Mesendoderm (in vitro differentiated cells): ENCODE results near the gene NUDT10.
A peak's percentile ranks its signal among the peaks of the same experiment; 100 is the strongest.

Experiments
- DNase-seq: peaks from one replicate; pipeline ENCODE4 v3.0.0; 2013
- H2AK5ac ChIP-seq: 2 replicates; pipeline ENCODE4 v1.6.1; 2013; ENCODE audit warnings: low read length, inconsistent platforms
- H2BK120ac ChIP-seq: 2 replicates; pipeline ENCODE4 v1.6.1; 2013; ENCODE audit warnings: low read depth, mild to moderate bottlenecking, low read length, moderate library complexity, mixed read lengths
- H2BK15ac ChIP-seq: replicated peaks from 2 replicates; pipeline ENCODE4 v1.6.1; 2013; ENCODE audit warnings: low read depth, mild to moderate bottlenecking, moderate library complexity
- H2BK5ac ChIP-seq: 2 replicates; pipeline ENCODE4 v1.6.1; 2013; ENCODE audit warnings: low read length, inconsistent platforms
- H3K18ac ChIP-seq: 2 replicates; pipeline ENCODE4 v1.6.1; 2013; ENCODE audit warnings: mild to moderate bottlenecking, low read length, mixed read lengths
- H3K23ac ChIP-seq: one replicate; pipeline ENCODE4 v1.6.1; 2013; ENCODE audit warnings: low read length
- H3K27ac ChIP-seq: 2 replicates; pipeline ENCODE4 v1.5.1; 2013; ENCODE audit warnings: low read depth, mild to moderate bottlenecking, inconsistent platforms, low read length, moderate library complexity
- H3K27me3 ChIP-seq: 2 replicates; pipeline ENCODE4 v1.6.1; 2013; ENCODE audit warnings: low read length, control low read depth, mild to moderate bottlenecking, inconsistent platforms; ENCODE audit not compliant: insufficient read depth, poor library complexity
- H3K36me3 ChIP-seq: 2 replicates; pipeline ENCODE4 v1.6.1; 2013; ENCODE audit warnings: low read length, inconsistent platforms; ENCODE audit not compliant: control insufficient read depth, insufficient read depth
- H3K4ac ChIP-seq: one replicate; pipeline ENCODE4 v1.6.1; 2013; ENCODE audit warnings: low read depth, mild to moderate bottlenecking, low read length, moderate library complexity
- H3K4me1 ChIP-seq: 2 replicates; pipeline ENCODE4 v1.6.1; 2013; ENCODE audit warnings: low read depth, low read length, inconsistent platforms; ENCODE audit not compliant: control insufficient read depth
- H3K4me2 ChIP-seq: 2 replicates; pipeline ENCODE4 v1.6.1; 2013; ENCODE audit warnings: low read length
- H3K4me3 ChIP-seq: 2 replicates; pipeline ENCODE4 v1.5.1; 2013; ENCODE audit warnings: mild to moderate bottlenecking, low read length
- H3K56ac ChIP-seq: one replicate; pipeline ENCODE4 v1.6.1; 2013; ENCODE audit warnings: low read length
- H3K79me1 ChIP-seq: 2 replicates; pipeline ENCODE4 v1.6.1; 2013; ENCODE audit warnings: low read length, inconsistent platforms
- H3K79me2 ChIP-seq: 2 replicates; pipeline ENCODE4 v1.6.1; 2013; ENCODE audit warnings: mild to moderate bottlenecking, low read length; ENCODE audit not compliant: control insufficient read depth, insufficient read depth
- H3K9ac ChIP-seq: 2 replicates; pipeline ENCODE4 v1.6.1; 2013; ENCODE audit warnings: low read length, inconsistent platforms
- H4K5ac ChIP-seq: one replicate; pipeline ENCODE4 v1.6.1; 2013; ENCODE audit warnings: low read length
- H4K8ac ChIP-seq: one replicate; pipeline ENCODE4 v1.6.1; 2013; ENCODE audit warnings: low read depth, mild to moderate bottlenecking, control low read depth, low read length, moderate library complexity
- WGBS: extraction: QIAGEN DNeasy Blood & Tissue Kit; methylation state at CpG from one replicate; pipeline ENCODE4 v1.1.7; 2013; ENCODE audit warnings: low lambda C conversion rate, missing lambda C conversion rate; ENCODE audit not compliant: insufficient coverage; ENCODE audit errors: extremely low coverage; 5-methylcytosine and 5-hydroxymethylcytosine counted together

NUDT10 gene

DNA sequence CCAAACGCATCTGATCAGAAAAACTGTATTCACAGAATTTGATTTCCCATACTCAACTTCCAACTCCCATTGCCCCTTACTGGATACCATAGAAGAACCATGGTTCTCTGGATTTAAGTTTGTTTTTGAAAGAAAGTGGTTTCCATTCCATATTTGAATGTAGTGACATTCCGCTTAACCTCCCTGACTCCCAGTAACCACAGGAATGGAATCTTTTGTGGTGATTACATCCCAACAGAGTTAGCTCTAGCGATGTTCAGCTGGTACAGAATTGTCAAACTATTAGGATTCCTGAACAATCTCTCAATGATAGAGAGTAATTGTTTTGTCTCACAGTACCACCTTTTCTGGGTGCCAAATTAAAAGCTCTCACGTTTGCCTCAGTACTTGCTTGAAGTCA lies 1.7 kb downstream of the NUDT10 start:
- no peak overlapping the region for H3K56ac ChIP-seq
- no peak for DNase-seq
- H3K4me2 ChIP-seq, result peak overlapping the region; percentile 34
- no peak overlapping the region for H2BK5ac ChIP-seq
- H2AK5ac ChIP-seq, result no peak overlapping the region
- no peak overlapping the region for H2BK15ac ChIP-seq
- no peak overlapping the region for H4K8ac ChIP-seq
- no peak overlapping the region for H3K23ac ChIP-seq
- H3K79me1 ChIP-seq, result no peaks in the 10 kb centered on the region
- H3K4me1 ChIP-seq, result no peaks in the 10 kb centered on the region
- H3K79me2 ChIP-seq, result peaks cover 12% of the 10 kb centered on the region
- H2BK120ac ChIP-seq, result no peak overlapping the region
- WGBS, result no CpG with 5 or more reads among the region's 4 CpGs
- no peak overlapping the region for H3K18ac ChIP-seq
- H3K27ac ChIP-seq, result no peak overlapping the region
- H3K9ac ChIP-seq, result peak overlapping the region; percentile 45
- H3K4ac ChIP-seq, result no peak overlapping the region
- H4K5ac ChIP-seq, result no peak overlapping the region
- H3K36me3 ChIP-seq, result no peaks in the 10 kb centered on the region
- no peaks in the 10 kb centered on the region for H3K27me3 ChIP-seq
- H3K4me3 ChIP-seq, result no peak overlapping the region

DNA sequence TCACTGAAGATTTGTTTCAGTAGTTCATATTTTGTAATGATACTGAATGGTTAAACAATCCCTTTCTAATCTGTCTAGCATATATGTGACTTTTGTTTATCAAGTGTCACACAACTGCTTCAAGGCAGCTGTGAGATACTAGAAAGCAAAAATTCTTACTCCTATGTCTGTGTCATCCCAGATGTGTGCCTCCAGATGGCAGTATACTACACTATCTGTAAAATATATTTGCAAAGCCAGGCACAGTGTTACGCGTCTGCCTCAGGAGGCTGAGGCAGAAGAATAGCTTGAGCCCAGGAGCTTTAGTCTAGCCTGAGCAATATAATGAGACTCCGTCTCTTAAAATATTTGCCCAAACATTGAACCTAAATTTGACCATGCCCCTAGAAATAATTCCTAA lies 4.0 kb downstream of the NUDT10 start:
- Histone ChIP-seq H4K8ac (no peak overlapping the region), H2AK5ac (no peak overlapping the region), H2BK120ac (no peak overlapping the region), H2BK15ac (no peak overlapping the region), H3K4me2 (no peak overlapping the region), H3K18ac (no peak overlapping the region), H3K4me1 (no peaks in the 10 kb centered on the region), H2BK5ac (no peak overlapping the region), H3K56ac (no peak overlapping the region), H3K27me3 (no peaks in the 10 kb centered on the region), H3K79me2 (peaks cover 12% of the 10 kb centered on the region), H3K4me3 (no peak overlapping the region), H3K23ac (no peak overlapping the region), H4K5ac (no peak overlapping the region), H3K9ac (no peak overlapping the region), H3K4ac (no peak overlapping the region), H3K36me3 (no peaks in the 10 kb centered on the region), H3K27ac (no peak overlapping the region), H3K79me1 (no peaks in the 10 kb centered on the region)
- no CpG with 5 or more reads among the region's 3 CpGs for WGBS
- DNase-seq, result peak; percentile 70

DNA sequence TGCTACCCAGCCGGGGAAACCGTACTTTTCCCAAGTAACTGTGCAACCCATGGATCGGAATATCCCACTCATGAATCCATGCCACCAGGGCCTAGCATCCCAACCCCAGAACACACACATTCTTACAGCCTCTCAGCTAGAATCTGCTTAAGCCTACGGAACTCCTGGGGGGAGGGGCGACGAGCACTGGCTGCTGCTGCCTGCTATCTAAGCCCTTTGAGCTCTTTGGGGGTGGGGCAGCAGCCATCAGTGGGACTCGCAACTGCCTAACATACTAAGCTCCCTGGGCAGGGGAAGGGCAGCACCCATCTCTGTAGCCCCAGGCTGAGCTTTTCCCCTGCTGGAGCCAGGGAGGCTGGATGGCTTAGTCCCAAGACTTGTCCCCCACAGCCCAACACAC lies 28.6 kb downstream of the NUDT10 start:
- no peak overlapping the region for H3K23ac ChIP-seq
- DNase-seq, result peak; percentile 51
- H3K4me3 ChIP-seq, result no peak overlapping the region
- H3K27me3 ChIP-seq, result no peaks in the 10 kb centered on the region
- no peaks in the 10 kb centered on the region for H3K36me3 ChIP-seq
- no peak overlapping the region for H3K18ac ChIP-seq
- no peak overlapping the region for H2BK15ac ChIP-seq
- no peak overlapping the region for H3K4ac ChIP-seq
- H4K5ac ChIP-seq, result no peak overlapping the region
- WGBS, result no CpG with 5 or more reads among the region's 7 CpGs
- H3K79me2 ChIP-seq, result no peaks in the 10 kb centered on the region
- no peak overlapping the region for H2BK120ac ChIP-seq
- no peaks in the 10 kb centered on the region for H3K79me1 ChIP-seq
- H3K56ac ChIP-seq, result no peak overlapping the region
- H3K4me1 ChIP-seq, result no peaks in the 10 kb centered on the region
- no peak overlapping the region for H3K9ac ChIP-seq
- no peak overlapping the region for H2AK5ac ChIP-seq
- no peak overlapping the region for H3K27ac ChIP-seq
- H3K4me2 ChIP-seq, result no peak overlapping the region
- no peak overlapping the region for H2BK5ac ChIP-seq
- H4K8ac ChIP-seq, result no peak overlapping the region

DNA sequence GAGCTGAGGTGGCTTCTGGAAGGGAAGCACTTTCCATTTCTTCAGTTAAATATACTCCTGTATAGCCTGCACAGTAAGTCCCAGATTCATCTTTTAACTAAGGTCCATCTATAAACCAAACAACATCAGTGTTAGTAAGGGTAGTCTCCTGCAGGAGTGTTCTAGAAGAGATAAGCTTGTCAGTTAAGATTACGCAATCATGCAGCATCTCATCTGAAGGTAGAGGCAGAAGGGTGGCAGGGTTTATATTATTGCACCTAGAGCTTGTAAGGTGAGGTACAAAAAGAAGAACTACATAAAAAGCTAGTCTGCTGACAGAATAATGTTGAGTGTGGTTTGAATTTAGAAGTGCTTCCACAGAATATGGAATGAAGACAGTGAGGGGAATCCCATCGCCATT lies 44.0 kb downstream of the NUDT10 start:
- H3K56ac ChIP-seq, result no peak overlapping the region
- no peak for DNase-seq
- H3K79me1 ChIP-seq, result no peaks in the 10 kb centered on the region
- no peak overlapping the region for H2BK15ac ChIP-seq
- no peak overlapping the region for H4K8ac ChIP-seq
- no peak overlapping the region for H4K5ac ChIP-seq
- no CpG with 5 or more reads among the region's 2 CpGs for WGBS
- no peak overlapping the region for H3K27ac ChIP-seq
- no peak overlapping the region for H3K9ac ChIP-seq
- no peak overlapping the region for H2BK120ac ChIP-seq
- no peak overlapping the region for H2AK5ac ChIP-seq
- H3K36me3 ChIP-seq, result no peaks in the 10 kb centered on the region
- H3K4me2 ChIP-seq, result no peak overlapping the region
- no peak overlapping the region for H3K18ac ChIP-seq
- H3K27me3 ChIP-seq, result no peaks in the 10 kb centered on the region
- H3K4me1 ChIP-seq, result no peaks in the 10 kb centered on the region
- no peak overlapping the region for H2BK5ac ChIP-seq
- no peak overlapping the region for H3K4ac ChIP-seq
- H3K79me2 ChIP-seq, result no peaks in the 10 kb centered on the region
- no peak overlapping the region for H3K4me3 ChIP-seq
- H3K23ac ChIP-seq, result no peak overlapping the region
